H7 (cell line): ENCODE data around the gene MRPL41. TPM values are rescaled to one million over a fixed set of nuclear protein-coding genes. Genes with fewer than 3 reads are reported as not detected.
"Not testable (repeated sequence)": the region's sequence is repeated elsewhere in the genome, so short reads cannot be mapped to it uniquely, and the experiment has no call there.

Experiments
- DNase-seq: peaks from one replicate; pipeline ENCODE4 v3.0.0; 2012
- H3K27me3 ChIP-seq: 2 replicates; pipeline ENCODE4 v1.6.0; 2011; ENCODE audit warnings: mild to moderate bottlenecking, low read length; ENCODE audit not compliant: control insufficient read depth, insufficient read depth
- H3K36me3 ChIP-seq: replicated peaks from 2 replicates; pipeline ENCODE4 v1.5.1; 2011; ENCODE audit warnings: low read length; ENCODE audit not compliant: control insufficient read depth, insufficient read depth
- H3K4me3 ChIP-seq: 2 replicates; pipeline ENCODE4 v1.5.1; 2011; ENCODE audit warnings: low read depth, mild to moderate bottlenecking, control low read depth, low read length, moderate library complexity; ENCODE audit not compliant: insufficient read depth
- total RNA-seq: library from RNA; depleted of rRNA; stranded (reverse); fragments of >200 nt; shearing (Covaris generic); gene quantifications from 2 replicates; pipeline ENCODE4 v1.2.3, GENCODE V29; 2014

The MRPL41 gene
- total RNA-seq, 1 experiment from 2014 or later: 78.8 TPM

GRCh38 chr9:137516144-137516917 is 35.3 kb upstream of the MRPL41 start:
- Histone ChIP-seq H3K27me3 (no peaks in the 10 kb centered on the region), H3K36me3 (no peaks in the 10 kb centered on the region), H3K4me3 (no peak overlapping the region)
- no peak for DNase-seq

DNA sequence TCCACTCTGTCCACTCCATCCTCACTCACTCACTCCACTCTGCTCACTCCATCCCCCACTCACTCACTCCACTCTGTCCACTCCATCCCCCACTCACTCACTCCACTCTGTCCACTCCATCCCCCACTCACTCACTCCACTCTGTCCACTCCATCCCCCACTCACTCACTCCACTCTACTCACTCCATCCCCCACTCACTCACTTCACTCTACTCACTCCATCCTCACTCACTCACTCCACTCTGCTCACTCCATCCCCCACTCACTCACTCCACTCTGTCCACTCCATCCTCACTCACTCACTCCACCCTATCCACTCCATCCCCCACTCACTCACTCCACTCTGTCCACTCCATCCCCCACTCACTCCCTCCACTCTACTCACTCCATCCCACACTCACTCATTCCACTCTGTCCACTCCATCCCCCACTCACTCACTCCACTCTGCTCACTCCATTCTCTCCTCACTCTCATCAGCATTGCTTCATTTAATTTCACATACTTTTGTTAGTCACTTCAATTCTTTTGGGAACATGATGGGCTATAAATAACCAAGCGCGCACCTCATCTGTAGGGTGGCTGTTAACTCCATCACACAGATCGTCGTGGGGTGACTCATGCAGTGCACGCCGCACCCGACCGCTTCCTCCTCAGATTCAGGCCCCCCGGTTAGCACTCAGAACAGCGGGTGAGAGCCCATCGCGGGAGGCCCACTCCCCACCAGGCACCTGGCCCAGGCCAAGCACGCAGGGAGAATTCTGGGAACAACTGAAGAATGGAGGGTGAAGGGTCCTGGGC is 32.8 kb upstream of the MRPL41 start:
- DNase-seq: peak; percentile 39
- H3K4me3 ChIP-seq, H3K27me3 ChIP-seq, H3K36me3 ChIP-seq: not testable (repeated sequence)

GRCh38 chr9:137519553-137519952 is 32.1 kb upstream of the MRPL41 start:
- no peak overlapping the region for H3K4me3 ChIP-seq
- H3K27me3 ChIP-seq: no peaks in the 10 kb centered on the region
- no peaks in the 10 kb centered on the region for H3K36me3 ChIP-seq
- peak; percentile 35 for DNase-seq

DNA sequence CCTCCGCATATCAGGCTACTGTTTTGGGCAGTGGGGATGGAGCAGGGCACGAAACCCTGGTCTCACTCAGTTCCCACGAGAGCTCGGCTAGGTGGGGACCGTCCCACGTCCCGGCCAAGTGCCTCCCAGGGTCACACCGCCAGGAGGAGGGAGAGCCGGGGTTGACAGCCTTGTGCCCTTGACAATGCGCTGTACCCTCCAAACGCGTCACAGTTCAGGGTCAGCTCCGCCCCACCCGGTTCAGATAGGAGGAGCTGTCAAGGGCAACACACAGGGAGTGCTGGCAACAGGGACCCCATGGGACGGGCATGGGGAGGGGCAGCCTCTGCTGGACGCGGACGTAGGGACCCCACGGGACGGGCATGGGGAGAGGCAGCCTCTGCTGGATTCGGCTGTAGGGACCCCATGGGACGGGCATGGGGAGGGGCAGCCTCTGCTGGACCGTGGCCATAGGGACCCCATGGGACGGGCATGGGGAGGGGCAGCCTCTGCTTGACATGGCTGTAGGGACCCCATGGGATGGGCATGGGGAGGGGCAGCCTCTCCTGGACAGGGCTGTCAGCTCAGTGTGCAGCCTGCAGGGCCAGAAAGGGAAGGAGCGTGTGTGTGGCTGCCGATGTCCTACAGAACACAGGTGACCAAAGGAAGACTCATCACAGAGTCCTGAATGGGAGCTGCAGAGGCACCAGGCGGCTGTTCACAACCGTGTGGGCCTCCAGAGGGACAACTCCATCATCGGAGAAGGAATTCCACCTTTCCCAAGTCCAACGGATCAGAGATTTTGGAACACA is 30.9 kb upstream of the MRPL41 start:
- DNase-seq: peak; percentile 46
- Histone ChIP-seq H3K4me3 (no peak overlapping the region), H3K36me3 (no peaks in the 10 kb centered on the region), H3K27me3 (no peaks in the 10 kb centered on the region)

DNA sequence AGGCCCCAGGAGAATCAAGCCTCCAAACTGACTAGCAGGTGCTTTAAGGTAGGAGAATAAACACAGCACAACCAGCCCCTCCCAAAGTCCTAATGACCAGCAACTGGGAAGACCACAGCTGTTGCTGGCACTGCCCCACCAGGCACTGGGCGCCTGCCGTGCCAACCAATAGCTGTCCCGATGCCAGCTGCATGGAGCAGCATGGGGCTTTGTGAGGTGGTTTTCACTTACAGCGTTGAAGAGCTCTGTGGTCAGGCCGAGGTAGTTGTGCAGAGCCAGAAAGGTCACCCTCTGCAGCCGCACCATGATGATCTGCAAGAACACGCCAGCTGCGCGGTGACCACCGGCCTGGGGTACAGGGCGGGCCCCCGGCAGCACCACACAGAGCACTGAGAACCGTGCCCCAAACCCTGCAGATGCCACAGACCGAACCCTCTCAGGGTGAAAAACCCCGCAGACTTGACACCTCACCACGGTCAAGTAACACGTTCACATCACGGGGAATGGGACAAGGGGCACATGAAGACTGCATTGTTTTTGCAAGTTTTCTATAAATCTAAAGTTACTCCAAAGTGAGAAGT is 30.2 kb upstream of the MRPL41 start:
- peak; percentile 41 for DNase-seq
- H3K27me3 ChIP-seq: no peaks in the 10 kb centered on the region
- H3K4me3 ChIP-seq: no peak overlapping the region
- H3K36me3 ChIP-seq: no peaks in the 10 kb centered on the region

DNA sequence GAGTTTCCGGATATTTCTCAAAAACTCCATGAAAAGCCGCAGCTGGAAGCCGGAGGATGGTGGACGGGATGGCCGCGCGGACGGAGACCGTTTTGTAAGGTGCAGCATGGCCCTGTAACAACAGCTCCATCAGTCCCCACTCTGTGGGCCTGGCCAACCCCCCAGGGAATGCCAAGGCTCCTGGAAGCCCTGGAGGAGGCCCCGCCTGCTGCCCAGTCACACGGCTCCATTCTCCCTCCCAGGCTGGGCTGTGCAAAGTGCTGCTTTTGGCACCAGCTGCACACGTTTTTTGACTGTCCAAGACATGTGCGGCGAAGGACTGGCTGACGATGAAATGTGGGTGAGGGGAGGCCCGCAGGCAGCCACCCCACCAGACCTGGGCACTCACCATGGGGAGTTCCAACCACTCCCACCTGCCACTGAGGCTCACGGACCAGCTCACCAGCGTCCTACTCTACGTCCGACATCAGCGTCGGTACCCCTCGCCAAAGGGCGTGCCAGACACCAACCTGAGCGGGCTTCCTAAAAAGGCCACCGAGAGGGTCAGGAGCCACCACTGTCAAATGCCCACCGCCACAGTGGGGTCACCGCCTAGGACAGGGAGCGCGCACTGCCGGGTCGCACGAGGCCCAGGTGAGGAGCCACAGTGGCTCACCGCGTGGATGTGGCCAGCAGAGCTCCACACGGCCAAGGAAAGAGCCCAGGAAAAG is 28.8 kb upstream of the MRPL41 start:
- DNase-seq: peak; percentile 43

GRCh38 chr9:137524161-137524980 is 27.3 kb upstream of the MRPL41 start:
- Histone ChIP-seq H3K27me3 (no peaks in the 10 kb centered on the region), H3K36me3 (no peaks in the 10 kb centered on the region), H3K4me3 (no peak overlapping the region)
- DNase-seq: peak; percentile 21

More for the DNA sequence above, 28.8 kb upstream of the MRPL41 start:
- Histone ChIP-seq H3K27me3 (no peaks in the 10 kb centered on the region), H3K4me3 (no peak overlapping the region), H3K36me3 (no peaks in the 10 kb centered on the region)

- no peak overlapping the region for H3K4me3 ChIP-seq
- no peaks in the 10 kb centered on the region for H3K27me3 ChIP-seq
- H3K36me3 ChIP-seq: no peaks in the 10 kb centered on the region
- DNase-seq: peak; percentile 35
Measured at GRCh38 chr9:137524981-137525317, 26.7 kb upstream of the MRPL41 start.

GRCh38 chr9:137530331-137530730 is 21.3 kb upstream of the MRPL41 start:
- Histone ChIP-seq H3K36me3 (no peaks in the 10 kb centered on the region), H3K4me3 (no peak overlapping the region), H3K27me3 (no peaks in the 10 kb centered on the region)
- no peak for DNase-seq

- DNase-seq: peak; percentile 32
- no peak overlapping the region for H3K4me3 ChIP-seq
- no peaks in the 10 kb centered on the region for H3K36me3 ChIP-seq
- no peaks in the 10 kb centered on the region for H3K27me3 ChIP-seq
Measured at GRCh38 chr9:137531099-137531765, 20.4 kb upstream of the MRPL41 start.

DNA sequence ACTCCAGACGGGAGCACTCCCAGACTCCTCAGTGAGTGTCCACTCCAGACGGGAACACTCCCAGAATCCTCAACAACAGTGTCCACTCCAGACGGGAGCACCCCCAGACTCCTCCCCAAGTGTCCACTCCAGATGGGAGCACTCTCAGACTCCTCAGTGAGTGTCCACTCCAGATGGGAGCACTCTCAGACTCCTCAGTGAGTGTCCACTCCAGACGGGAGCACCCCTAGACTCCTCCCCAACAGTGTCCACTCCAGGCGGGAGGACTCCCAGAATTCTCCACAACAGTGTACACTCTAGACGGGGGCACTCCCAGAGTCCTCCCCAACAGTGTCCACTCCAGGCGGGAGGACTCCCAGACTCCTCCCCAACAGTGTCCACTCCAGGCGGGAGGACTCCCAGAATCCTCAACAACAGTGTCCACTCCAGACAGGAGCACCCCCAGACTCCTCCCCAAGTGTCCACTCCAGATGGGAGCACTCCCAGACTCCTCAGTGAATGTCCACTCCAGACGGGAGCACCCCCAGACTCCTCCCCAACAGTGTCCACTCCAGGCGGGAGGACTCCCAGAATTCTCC is 18.7 kb upstream of the MRPL41 start:
- not testable (repeated sequence) for H3K27me3 ChIP-seq, H3K36me3 ChIP-seq, DNase-seq, H3K4me3 ChIP-seq

- H3K36me3 ChIP-seq: no peaks in the 10 kb centered on the region
- H3K27me3 ChIP-seq: no peaks in the 10 kb centered on the region
- no peak overlapping the region for H3K4me3 ChIP-seq
- peak; percentile 77 for DNase-seq
Measured at GRCh38 chr9:137534256-137535119, 17.2 kb upstream of the MRPL41 start.
